Measurements from ENCODE around the gene LDLRAD1. TPM values are rescaled to one million over a fixed set of nuclear protein-coding genes. Genes with fewer than 3 reads are reported as not detected.
"Not testable (repeated sequence)": the region's sequence is repeated elsewhere in the genome, so short reads cannot be mapped to it uniquely, and the experiment has no call there.

Gene LDLRAD1
- total and polyA plus RNA-seq, 2 experiments from 2014 or later, result not detected

DNA sequence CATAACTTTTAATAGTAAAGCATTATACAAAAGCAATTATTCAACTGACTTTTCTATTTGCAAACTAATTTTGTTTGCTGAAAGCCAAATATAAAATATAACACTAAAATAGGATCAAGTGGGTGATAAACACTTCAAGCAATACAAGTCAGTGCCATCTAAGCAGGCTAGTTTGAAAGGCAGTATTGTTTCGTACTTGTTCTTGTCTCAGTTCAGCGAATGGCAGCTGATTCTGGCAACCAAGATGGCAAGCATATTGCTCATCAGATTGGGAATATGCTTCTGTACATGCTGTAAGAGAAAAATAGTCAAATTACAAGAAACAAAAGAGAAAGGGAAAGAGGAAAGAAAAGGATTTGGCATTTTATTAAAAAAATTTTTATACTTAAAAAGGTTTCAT is 27.5 kb upstream of the LDLRAD1 start:
- H3K27ac ChIP-seq, result no peak overlapping the region
- TF ChIP-seq, protein P1, sequence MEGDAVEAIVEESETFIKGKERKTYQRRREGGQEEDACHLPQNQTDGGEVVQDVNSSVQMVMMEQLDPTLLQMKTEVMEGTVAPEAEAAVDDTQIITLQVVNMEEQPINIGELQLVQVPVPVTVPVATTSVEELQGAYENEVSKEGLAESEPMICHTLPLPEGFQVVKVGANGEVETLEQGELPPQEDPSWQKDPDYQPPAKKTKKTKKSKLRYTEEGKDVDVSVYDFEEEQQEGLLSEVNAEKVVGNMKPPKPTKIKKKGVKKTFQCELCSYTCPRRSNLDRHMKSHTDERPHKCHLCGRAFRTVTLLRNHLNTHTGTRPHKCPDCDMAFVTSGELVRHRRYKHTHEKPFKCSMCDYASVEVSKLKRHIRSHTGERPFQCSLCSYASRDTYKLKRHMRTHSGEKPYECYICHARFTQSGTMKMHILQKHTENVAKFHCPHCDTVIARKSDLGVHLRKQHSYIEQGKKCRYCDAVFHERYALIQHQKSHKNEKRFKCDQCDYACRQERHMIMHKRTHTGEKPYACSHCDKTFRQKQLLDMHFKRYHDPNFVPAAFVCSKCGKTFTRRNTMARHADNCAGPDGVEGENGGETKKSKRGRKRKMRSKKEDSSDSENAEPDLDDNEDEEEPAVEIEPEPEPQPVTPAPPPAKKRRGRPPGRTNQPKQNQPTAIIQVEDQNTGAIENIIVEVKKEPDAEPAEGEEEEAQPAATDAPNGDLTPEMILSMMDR (IDR thresholded peaks at IDR 0.05; ENCODE audit: low read depth, low read length), result no peak
- DNase-seq (ENCODE audit: low read depth in 1 of 2, low spot score in 1 of 2), result no peak
- H3K9me3 ChIP-seq (ENCODE audit: low read depth), result no peaks in the 10 kb centered on the region
- no peaks in the 10 kb centered on the region for H3K4me1 ChIP-seq (ENCODE audit: low read depth)
- no peaks in the 10 kb centered on the region for H3K27me3 ChIP-seq
- peaks cover 28% of the 10 kb centered on the region for H3K36me3 ChIP-seq
- H3K4me3 ChIP-seq, result no peak overlapping the region

DNA sequence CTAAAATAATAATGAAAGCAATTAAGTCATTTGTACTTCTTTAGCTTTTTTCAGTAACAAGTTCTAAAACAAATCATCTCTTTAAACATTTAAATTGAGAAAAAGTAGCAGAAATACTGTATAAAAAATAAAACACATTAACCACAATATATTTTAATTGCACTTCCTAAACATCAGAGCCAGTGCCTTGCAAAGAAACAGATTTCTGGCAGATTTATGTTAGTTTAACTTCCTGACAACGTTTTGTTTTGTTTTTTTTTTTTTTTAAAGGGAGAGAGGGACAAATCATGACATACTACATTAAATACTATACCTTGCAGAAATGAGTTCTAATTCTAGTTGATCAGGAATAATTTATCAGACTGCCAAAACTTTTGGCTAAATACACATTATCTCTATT is 23.8 kb upstream of the LDLRAD1 start:
- Histone ChIP-seq H3K9me3 (ENCODE audit: low read depth) (no peaks in the 10 kb centered on the region), H3K36me3 (peaks cover 55% of the 10 kb centered on the region), H3K27me3 (no peaks in the 10 kb centered on the region), H3K27ac (no peak overlapping the region), H3K4me3 (no peak overlapping the region), H3K4me1 (ENCODE audit: low read depth) (no peaks in the 10 kb centered on the region)
- DNase-seq (ENCODE audit: low read depth in 1 of 2, low spot score in 1 of 2), result no peak
- TF ChIP-seq, protein P1 (IDR thresholded peaks at IDR 0.05; ENCODE audit: low read depth, low read length), result no peak

DNA sequence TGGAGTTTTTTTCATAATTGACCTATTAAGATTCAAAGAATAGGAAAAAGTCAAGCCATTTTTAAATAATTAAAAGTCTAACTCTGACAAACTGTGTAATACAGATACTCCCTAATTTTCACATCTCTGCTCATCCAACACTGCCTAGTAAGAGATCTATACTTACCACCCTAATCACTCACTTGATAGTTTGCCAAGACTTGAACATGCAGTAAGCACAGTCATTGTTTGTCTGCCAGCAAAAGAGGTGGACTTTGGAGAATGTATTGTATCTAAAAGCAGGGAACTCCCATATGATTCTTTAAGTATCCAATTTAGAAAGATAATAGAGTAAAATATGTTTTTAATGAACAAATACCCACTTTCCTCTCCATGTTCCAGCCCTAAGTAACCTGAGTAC is 19.5 kb upstream of the LDLRAD1 start:
- H3K36me3 ChIP-seq, result peaks cover 64% of the 10 kb centered on the region
- DNase-seq (ENCODE audit: low read depth in 1 of 2, low spot score in 1 of 2), result peak in 1 of 2 donors; percentile 53

DNA sequence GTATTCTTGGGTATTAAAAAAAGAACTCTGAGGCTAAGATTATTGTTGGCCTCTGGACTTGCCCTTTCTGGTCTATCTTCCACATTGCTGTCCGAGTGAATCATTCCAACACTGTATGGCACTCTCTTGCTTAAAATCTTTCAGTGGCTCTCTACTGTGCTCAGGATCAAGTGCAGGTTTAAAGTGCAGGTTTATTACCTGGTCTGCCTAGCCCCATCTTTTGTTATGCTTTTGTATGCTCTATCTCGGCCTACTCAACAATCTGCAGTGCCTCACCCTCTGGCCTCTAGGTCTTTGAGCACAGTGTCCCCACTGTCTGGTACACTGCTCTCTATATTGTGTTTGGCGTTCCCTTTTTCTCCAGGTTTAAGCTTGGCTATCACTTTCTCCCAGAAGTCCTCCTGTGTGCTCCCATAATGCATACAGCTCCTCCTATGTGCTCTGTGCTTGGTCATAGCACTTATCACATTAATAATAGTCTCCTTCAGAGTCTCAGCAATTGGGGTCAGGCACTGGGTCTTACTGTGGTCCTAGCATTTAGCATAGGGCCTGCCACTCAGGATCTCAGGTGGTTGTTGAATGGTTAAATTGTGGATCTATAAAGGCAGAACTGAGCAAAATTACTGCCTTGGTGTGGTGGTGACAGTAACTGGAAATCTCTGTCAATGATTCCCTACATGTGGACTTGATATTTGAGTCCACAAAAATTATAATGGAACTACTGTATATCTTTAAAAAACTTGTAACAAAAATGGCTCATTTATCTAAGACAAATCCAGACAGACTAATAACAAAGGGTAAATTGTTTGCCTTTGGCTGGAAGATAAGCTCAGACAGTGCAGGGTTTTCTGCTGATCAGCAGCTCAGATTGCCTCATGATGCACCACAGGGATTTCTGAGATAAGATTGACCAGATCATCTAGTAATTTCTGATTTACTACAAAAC is 10.6 kb upstream of the LDLRAD1 start:
- DNase-seq (ENCODE audit: low read depth in 1 of 2, low spot score in 1 of 2), result peak in 1 of 2 donors; percentile 12
- TF ChIP-seq, protein P1 (IDR thresholded peaks at IDR 0.05; ENCODE audit: low read depth, low read length), result no peak
- Histone ChIP-seq H3K27ac (peak overlapping the region; percentile 46), H3K4me1 (ENCODE audit: low read depth) (no peaks in the 10 kb centered on the region), H3K36me3 (peaks cover 17% of the 10 kb centered on the region), H3K4me3 (no peak overlapping the region), H3K9me3 (ENCODE audit: low read depth) (no peaks in the 10 kb centered on the region), H3K27me3 (no peaks in the 10 kb centered on the region)

More for the DNA sequence above, 19.5 kb upstream of the LDLRAD1 start:
- no peaks in the 10 kb centered on the region for H3K4me1 ChIP-seq (ENCODE audit: low read depth)
- H3K4me3 ChIP-seq, result no peak overlapping the region
- H3K9me3 ChIP-seq (ENCODE audit: low read depth), result no peaks in the 10 kb centered on the region
- TF ChIP-seq, protein P1 (IDR thresholded peaks at IDR 0.05; ENCODE audit: low read depth, low read length), result no peak
- H3K27ac ChIP-seq, result no peak overlapping the region
- H3K27me3 ChIP-seq, result no peaks in the 10 kb centered on the region

DNA sequence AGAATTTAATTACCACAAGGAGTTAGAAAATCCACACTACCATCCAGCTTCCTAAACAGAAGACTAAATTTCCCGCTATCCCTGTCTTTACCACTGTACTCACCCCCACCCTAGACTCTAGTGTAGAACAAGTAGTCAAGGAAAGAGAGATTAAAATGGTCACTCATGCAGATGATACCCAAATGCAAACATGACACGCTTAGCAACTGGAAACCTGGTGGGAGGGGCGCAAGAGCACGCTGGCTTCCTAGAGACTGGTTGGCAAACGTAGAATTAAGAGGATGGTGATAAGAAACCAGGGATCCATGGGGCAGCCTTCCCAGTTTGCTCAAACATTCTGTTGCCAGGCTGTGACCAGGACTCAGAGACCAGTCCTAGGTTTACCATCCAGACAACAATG is 9.9 kb upstream of the LDLRAD1 start:
- peak in 1 of 2 donors; percentile 13 for DNase-seq (ENCODE audit: low read depth in 1 of 2, low spot score in 1 of 2)
- H3K27ac ChIP-seq, result no peak overlapping the region

DNA sequence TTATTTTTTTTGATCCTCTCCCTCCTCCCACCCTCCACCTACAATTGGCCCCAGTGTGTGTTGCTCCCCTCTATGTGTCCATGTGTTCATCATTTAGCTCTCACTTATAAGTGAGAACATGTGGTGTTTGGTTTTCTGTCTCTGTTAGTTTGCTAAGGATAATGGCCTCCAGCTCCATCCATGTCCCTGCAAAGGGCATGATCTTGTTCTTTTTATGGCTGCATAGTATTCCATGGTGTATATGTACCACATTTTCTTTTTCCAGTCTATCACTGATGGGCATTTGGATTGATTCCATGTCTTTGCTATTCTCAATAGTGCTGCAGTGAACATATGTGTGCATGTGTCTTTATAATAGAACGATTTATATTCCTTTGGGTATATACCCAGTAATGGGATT is 6.8 kb upstream of the LDLRAD1 start:
- H3K27ac ChIP-seq; H3K9me3 ChIP-seq (ENCODE audit: low read depth); H3K4me1 ChIP-seq (ENCODE audit: low read depth); H3K36me3 ChIP-seq; DNase-seq (ENCODE audit: low read depth in 1 of 2, low spot score in 1 of 2); H3K4me3 ChIP-seq; H3K27me3 ChIP-seq: not testable (repeated sequence)

More for the DNA sequence above, 9.9 kb upstream of the LDLRAD1 start:
- Histone ChIP-seq H3K27me3 (no peaks in the 10 kb centered on the region), H3K4me3 (no peak overlapping the region), H3K4me1 (ENCODE audit: low read depth) (no peaks in the 10 kb centered on the region), H3K36me3 (peaks cover 17% of the 10 kb centered on the region), H3K9me3 (ENCODE audit: low read depth) (no peaks in the 10 kb centered on the region)
- TF ChIP-seq, protein P1 (IDR thresholded peaks at IDR 0.05; ENCODE audit: low read depth, low read length), result no peak
